Activated CD8-positive, alpha-beta T cell treated with anti-CD3 and anti-CD28 coated beads for 36 hours (primary cell): ENCODE data around the gene TRAPPC1. TPM values are rescaled to one million over a fixed set of nuclear protein-coding genes. Genes with fewer than 3 reads are reported as not detected.

Source experiments
- ATAC-seq: fragments of 200-7000 bp; cut with Tn5 transposase; one replicate; pipeline ENCODE4 v1.10.0; 2021; ENCODE audit warnings: mild to moderate bottlenecking, moderate library complexity
- CTCF ChIA-PET: fragments of 350-600 bp; sonication (Branson Sonifier 250); formaldehyde crosslinking; loops from one replicate; lab custom pipeline; 2021; ENCODE audit warnings: antibody characterized with exemption; lab: Charles Lee
- POLR2A ChIA-PET: fragments of 350-600 bp; sonication (Branson Sonifier 250); formaldehyde crosslinking; loops from one replicate; lab custom pipeline; 2021; ENCODE audit warnings: antibody characterized with exemption; lab: Charles Lee
- DNase-seq: peaks from one replicate; pipeline ENCODE4 v3.0.0-alpha.2; 2020
- H3K27ac Mint-ChIP-seq: one replicate; pipeline ENCODE4 v1.8.0; 2021; ENCODE audit warnings: mild to moderate bottlenecking, mixed read lengths
- H3K27me3 Mint-ChIP-seq: one replicate; pipeline ENCODE4 v1.8.0; 2021; ENCODE audit warnings: mixed read lengths
- H3K36me3 Mint-ChIP-seq: one replicate; pipeline ENCODE4 v1.8.0; 2021; ENCODE audit warnings: low read depth, mixed read lengths
- H3K4me1 Mint-ChIP-seq: one replicate; pipeline ENCODE4 v1.8.0; 2021; ENCODE audit warnings: low read depth, mixed read lengths
- H3K4me3 Mint-ChIP-seq: one replicate; pipeline ENCODE4 v1.8.0; 2021; ENCODE audit warnings: mild to moderate bottlenecking, moderate library complexity, mixed read lengths
- H3K9me3 Mint-ChIP-seq: one replicate; pipeline ENCODE4 v1.8.0; 2021; ENCODE audit warnings: mixed read lengths
- intact Hi-C: fragments of 100-400 bp; cut with micrococcal nuclease; formaldehyde crosslinking; loops from one replicate; pipeline ENCODE4 v1.10.0; 2022
- total RNA-seq, 2 experiments: library from RNA; stranded (reverse); gene quantifications; one replicate each; pipeline ENCODE4 v1.2.3, GENCODE V29; 2021
- TF ChIP-seq, protein P1 (sequence below): fragments of 200-600 bp; IDR thresholded peaks from one replicate; pipeline ENCODE4 v1.8.0; 2022; ENCODE audit warnings: antibody characterized with exemption, mild to moderate bottlenecking

TRAPPC1 gene
- total RNA-seq, 2 experiments from 2014 or later: 140 to 143 TPM

DNA sequence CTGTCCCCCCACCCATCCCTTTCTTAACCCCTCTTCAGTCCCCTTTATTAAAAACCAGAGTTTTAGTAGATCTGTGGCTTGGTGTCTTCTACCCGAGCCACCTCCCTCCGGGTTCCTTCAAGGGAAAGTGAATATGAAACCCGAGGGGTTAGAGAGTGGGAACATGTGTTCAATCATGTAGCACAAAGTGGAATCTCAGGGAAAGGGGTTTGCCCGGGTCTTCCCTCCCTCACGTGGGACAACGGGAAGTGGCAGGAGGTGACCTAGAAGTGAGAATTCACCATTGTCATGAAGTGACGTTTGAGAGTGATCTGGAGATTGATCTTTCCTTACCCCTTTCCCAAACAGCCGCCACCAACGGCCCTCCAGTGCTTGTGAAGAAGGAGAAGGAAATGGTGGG lies 20.6 kb downstream of the TRAPPC1 start:
- POLR2A ChIA-PET: no interaction called here

DNA sequence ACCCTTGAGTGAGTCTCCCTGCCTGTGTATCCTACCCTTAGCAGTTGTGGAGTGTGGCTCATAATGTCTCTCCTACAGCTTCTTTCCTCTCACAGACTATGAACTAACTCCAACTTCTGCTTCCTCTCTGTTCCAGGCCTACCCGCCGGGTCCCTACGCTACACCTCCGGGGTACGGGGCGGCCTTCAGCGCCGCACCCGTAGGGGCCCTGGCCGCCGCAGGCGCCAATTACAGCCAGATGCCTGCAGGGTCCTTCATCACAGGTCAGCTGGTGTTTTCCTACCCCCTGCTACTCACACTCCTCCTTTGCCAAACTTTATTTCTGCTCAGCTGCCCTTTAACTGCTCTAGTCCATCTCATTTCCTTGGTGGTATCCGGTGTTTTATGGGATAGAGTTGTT lies 21.0 kb downstream of the TRAPPC1 start:
- ChIA-PET POLR2A (interaction anchor here (0.7 kb wide), 1 partner anchor 18 kb away, joined by 3 read pairs; no protein-coding TSS in a partner anchor), CTCF (interaction anchor here (1.2 to 11.2 kb wide), 3 partner anchors 25 to 167 kb away, joined by 3 to 214 read pairs (median 6); no protein-coding TSS in a partner anchor)
- TF ChIP-seq, protein P1, sequence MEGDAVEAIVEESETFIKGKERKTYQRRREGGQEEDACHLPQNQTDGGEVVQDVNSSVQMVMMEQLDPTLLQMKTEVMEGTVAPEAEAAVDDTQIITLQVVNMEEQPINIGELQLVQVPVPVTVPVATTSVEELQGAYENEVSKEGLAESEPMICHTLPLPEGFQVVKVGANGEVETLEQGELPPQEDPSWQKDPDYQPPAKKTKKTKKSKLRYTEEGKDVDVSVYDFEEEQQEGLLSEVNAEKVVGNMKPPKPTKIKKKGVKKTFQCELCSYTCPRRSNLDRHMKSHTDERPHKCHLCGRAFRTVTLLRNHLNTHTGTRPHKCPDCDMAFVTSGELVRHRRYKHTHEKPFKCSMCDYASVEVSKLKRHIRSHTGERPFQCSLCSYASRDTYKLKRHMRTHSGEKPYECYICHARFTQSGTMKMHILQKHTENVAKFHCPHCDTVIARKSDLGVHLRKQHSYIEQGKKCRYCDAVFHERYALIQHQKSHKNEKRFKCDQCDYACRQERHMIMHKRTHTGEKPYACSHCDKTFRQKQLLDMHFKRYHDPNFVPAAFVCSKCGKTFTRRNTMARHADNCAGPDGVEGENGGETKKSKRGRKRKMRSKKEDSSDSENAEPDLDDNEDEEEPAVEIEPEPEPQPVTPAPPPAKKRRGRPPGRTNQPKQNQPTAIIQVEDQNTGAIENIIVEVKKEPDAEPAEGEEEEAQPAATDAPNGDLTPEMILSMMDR: no peak
- Mint-ChIP-seq H3K36me3 (peaks cover 39% of the 10 kb centered on the region), H3K4me1 (peaks cover 12% of the 10 kb centered on the region), H3K27ac (peak overlapping the region; percentile 14), H3K4me3 (no peak overlapping the region), H3K27me3 (no peaks in the 10 kb centered on the region), H3K9me3 (no peaks in the 10 kb centered on the region)
- no peak for DNase-seq
- intact Hi-C loops: loop anchor here (5.0 kb wide), 1 partner anchor 147 kb away; no protein-coding TSS in a partner anchor
- ATAC-seq: no peak

More for the DNA sequence above, 20.6 kb downstream of the TRAPPC1 start:
- ATAC-seq (no peak), DNase-seq (no peak)
- Mint-ChIP-seq H3K27ac (peak overlapping the region; percentile 14), H3K4me1 (peaks cover 12% of the 10 kb centered on the region), H3K9me3 (no peaks in the 10 kb centered on the region), H3K4me3 (no peak overlapping the region), H3K36me3 (peaks cover 39% of the 10 kb centered on the region), H3K27me3 (no peaks in the 10 kb centered on the region)
- TF ChIP-seq, protein P1: no peak
- CTCF ChIA-PET: interaction anchor here (1.1 to 11.2 kb wide), 7 partner anchors 25 to 167 kb away, joined by 3 to 214 read pairs (median 6); no protein-coding TSS in a partner anchor
- intact Hi-C loops: loop anchor here (5.0 kb wide), 1 partner anchor 146 kb away; no protein-coding TSS in a partner anchor

DNA sequence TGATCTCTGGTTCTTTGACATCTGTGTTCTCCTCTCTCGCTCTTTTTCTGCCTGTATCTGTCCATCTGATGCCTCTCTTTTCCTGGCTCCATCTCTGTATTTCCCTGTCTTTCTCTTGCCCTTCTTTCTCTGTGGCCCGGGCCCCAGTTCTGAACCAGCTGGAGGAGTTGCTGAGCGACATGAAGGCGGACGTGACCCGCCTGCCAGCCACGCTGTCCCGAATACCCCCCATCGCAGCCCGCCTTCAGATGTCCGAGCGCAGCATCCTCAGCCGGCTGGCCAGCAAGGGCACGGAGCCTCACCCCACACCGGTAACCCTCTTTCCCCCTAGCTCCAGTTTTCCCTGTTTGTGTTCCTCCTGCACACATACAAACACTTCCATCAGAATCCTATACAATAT lies 21.5 kb downstream of the TRAPPC1 start:
- H3K27ac Mint-ChIP-seq: peak overlapping the region; percentile 1
- POLR2A ChIA-PET: interaction anchor here (0.6 to 0.7 kb wide), 2 partner anchors 17 to 278 kb away, joined by 3 read pairs; no protein-coding TSS in a partner anchor
- no peak for DNase-seq

DNA sequence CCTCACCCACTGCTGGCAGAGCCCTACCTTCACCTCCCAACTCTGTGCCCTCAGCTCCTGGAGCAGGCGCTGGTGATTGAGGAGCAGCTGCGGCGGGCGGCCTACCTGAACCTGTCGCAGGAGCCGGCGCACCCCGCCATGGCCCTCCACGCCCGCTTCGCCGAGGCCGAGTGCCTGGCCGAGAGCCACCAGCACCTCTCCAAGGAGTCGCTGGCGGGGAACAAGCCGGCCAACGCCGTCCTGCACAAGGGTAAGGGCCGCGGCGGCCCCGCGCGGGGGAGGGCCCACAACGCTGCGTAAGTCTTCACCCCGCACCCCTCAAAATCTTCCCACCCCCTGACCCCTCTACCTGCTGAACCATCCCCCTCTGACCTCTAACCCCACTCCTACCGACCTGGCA lies 22.7 kb downstream of the TRAPPC1 start:
- ChIA-PET POLR2A (interaction anchor here (1.0 to 1.2 kb wide), 2 partner anchors 8 to 46 kb away, joined by 3 read pairs; no protein-coding TSS in a partner anchor), CTCF (interaction anchor here (1.0 kb wide), 1 partner anchor 80 kb away, joined by 3 read pairs; no protein-coding TSS in a partner anchor)
- H3K27ac Mint-ChIP-seq: no peak overlapping the region
- H3K36me3 Mint-ChIP-seq: peaks cover 48% of the 10 kb centered on the region
- no peak overlapping the region for H3K4me3 Mint-ChIP-seq
- H3K27me3 Mint-ChIP-seq: no peaks in the 10 kb centered on the region
- intact Hi-C loops: no loop called here
- DNase-seq: no peak
- no peaks in the 10 kb centered on the region for H3K9me3 Mint-ChIP-seq
- ATAC-seq: no peak
- TF ChIP-seq, protein P1: no peak
- peaks cover 8% of the 10 kb centered on the region for H3K4me1 Mint-ChIP-seq

More for the DNA sequence above, 21.5 kb downstream of the TRAPPC1 start:
- TF ChIP-seq, protein P1: no peak
- peaks cover 12% of the 10 kb centered on the region for H3K4me1 Mint-ChIP-seq
- CTCF ChIA-PET: interaction anchor here (11.2 kb wide), 1 partner anchor 78 kb away, joined by 214 read pairs; no protein-coding TSS in a partner anchor
- intact Hi-C loops: loop anchor here (5.0 kb wide), 1 partner anchor 147 kb away; no protein-coding TSS in a partner anchor
- no peak overlapping the region for H3K4me3 Mint-ChIP-seq
- H3K9me3 Mint-ChIP-seq: no peaks in the 10 kb centered on the region
- no peaks in the 10 kb centered on the region for H3K27me3 Mint-ChIP-seq
- H3K36me3 Mint-ChIP-seq: peaks cover 42% of the 10 kb centered on the region
- ATAC-seq: no peak
